ENCODE data around the gene CRMP1.

DNA sequence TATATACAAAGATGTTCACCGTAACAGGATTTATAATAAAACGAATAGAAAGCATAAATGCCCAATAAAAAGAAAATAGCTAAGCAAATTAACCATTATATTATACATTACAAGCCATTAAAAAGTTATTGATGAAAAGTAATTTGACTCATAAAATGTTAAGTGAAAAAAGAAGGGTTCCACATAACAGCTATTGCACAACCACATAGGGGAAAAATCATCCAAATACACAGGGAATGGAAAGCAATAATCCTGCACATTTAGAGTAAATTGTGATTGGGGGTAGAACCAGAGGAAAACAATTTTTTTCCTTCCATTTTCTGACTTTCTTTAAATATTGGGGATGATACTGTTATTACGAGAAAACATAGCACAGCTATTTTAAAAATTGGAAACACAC is 38.0 kb downstream of the CRMP1 start:
- no peak for TF ChIP-seq CTCF (conservative IDR thresholded peaks at IDR 0.05)
- TF ChIP-seq EZH2 (IDR thresholded peaks at IDR 0.05; ENCODE audit: low read depth): no peak

Measured in PC-9 (cell line).